B cell (primary cell): ENCODE data around the gene STXBP1. TPM values are rescaled to one million over a fixed set of nuclear protein-coding genes. Genes with fewer than 3 reads are reported as not detected.

ENCODE experiments used
- ATAC-seq: fragments of 200-7000 bp; cut with Tn5 transposase; one replicate; pipeline ENCODE4 v1.10.0; 2021; ENCODE audit warnings: low read depth, mild to moderate bottlenecking, moderate number of reproducible peaks, moderate library complexity
- CTCF ChIA-PET: fragments of 350-600 bp; sonication (Branson Sonifier 250); formaldehyde crosslinking; loops from one replicate; lab custom pipeline; 2021; ENCODE audit warnings: antibody characterized with exemption, inconsistent platforms; lab: Charles Lee
- POLR2A ChIA-PET: fragments of 350-600 bp; sonication (Branson Sonifier 250); formaldehyde crosslinking; loops from one replicate; lab custom pipeline; 2021; ENCODE audit warnings: antibody characterized with exemption; lab: Charles Lee
- DNase-seq: peaks from one replicate; pipeline ENCODE4 v3.0.0; 2013
- H2AFZ ChIP-seq: 2 replicates; pipeline ENCODE4 v1.6.1; 2012; ENCODE audit warnings: mild to moderate bottlenecking, low read depth, low read length; ENCODE audit not compliant: insufficient read depth, poor library complexity, severe bottlenecking
- H3K27ac ChIP-seq, 2 donors: 1 replicate in 1 of 2; 2 replicates in 1 of 2; pipeline ENCODE4 v1.5.1; 2012 to 2013; ENCODE audit warnings: low read length in 2 of 2, mild to moderate bottlenecking in 2 of 2, moderate library complexity in 1 of 2
- H3K27me3 ChIP-seq, 4 experiments: fragments of 200-600 bp in 1 of 4; sonication (generic) in 1 of 4; replicated peaks in 1 of 4; 1 replicate in 2 of 4; 2 replicates in 2 of 4; pipeline versions ENCODE4 v1.6.1 to v1.7.0; 2013 to 2016; ENCODE audit warnings: low read length in 3 of 4, mild to moderate bottlenecking in 2 of 4, mixed read lengths in 1 of 4, moderate library complexity in 1 of 4; ENCODE audit not compliant: insufficient read depth in 4 of 4, control insufficient read depth in 3 of 4; ENCODE audit errors: control extremely low read depth in 1 of 4
- H3K36me3 ChIP-seq, 2 experiments: replicated peaks in 1 of 2; 1 replicate in 1 of 2; 2 replicates in 1 of 2; pipeline versions ENCODE4 v1.6.1 to v1.7.1; 2013; ENCODE audit warnings: low read length in 1 of 2; ENCODE audit not compliant: insufficient read depth in 2 of 2, control insufficient read depth in 1 of 2; ENCODE audit errors: control extremely low read depth in 1 of 2, extremely low read depth in 1 of 2
- H3K4me1 ChIP-seq, 2 donors: fragments of 200-600 bp in 1 of 2; sonication (generic) in 1 of 2; 1 replicate in 1 of 2; 2 replicates in 1 of 2; pipeline versions ENCODE4 v1.5.1 to v1.6.1; 2013 to 2017; ENCODE audit warnings: low read length in 2 of 2; ENCODE audit not compliant: control insufficient read depth in 2 of 2, insufficient read depth in 2 of 2
- H3K4me2 ChIP-seq: replicated peaks from 2 replicates; pipeline ENCODE3; 2012; ENCODE audit warnings: mild to moderate bottlenecking, low read depth, low read length; ENCODE audit not compliant: poor library complexity, severe bottlenecking
- H3K4me3 ChIP-seq, 5 experiments: fragments of 200-600 bp in 1 of 5; sonication (generic) in 1 of 5; 1 replicate in 3 of 5; 2 replicates in 2 of 5; pipeline versions ENCODE4 v1.5.1 to v1.7.0; 2011 to 2016; ENCODE audit warnings: low read length in 4 of 5, mild to moderate bottlenecking in 4 of 5, low read depth in 2 of 5, control low read depth in 1 of 5, moderate library complexity in 1 of 5; ENCODE audit not compliant: insufficient read depth in 1 of 5; ENCODE audit errors: control extremely low read depth in 1 of 5, extremely low read depth in 1 of 5
- H3K79me2 ChIP-seq: fragments of 200-600 bp; sonication (generic); one replicate; pipeline ENCODE4 v1.6.0; 2016; ENCODE audit warnings: low read length; ENCODE audit not compliant: control insufficient read depth, insufficient read depth
- H3K9ac ChIP-seq: fragments of 200-600 bp; sonication (generic); 2 replicates; pipeline ENCODE4 v1.6.1; 2017; ENCODE audit warnings: mild to moderate bottlenecking, low read length, moderate library complexity
- H3K9me3 ChIP-seq, 3 donors: one replicate each; pipeline versions ENCODE4 v1.6.1 to v1.7.1; 2013; ENCODE audit warnings: low read length in 2 of 3; ENCODE audit not compliant: control insufficient read depth in 2 of 3, insufficient read depth in 1 of 3; ENCODE audit errors: control extremely low read depth in 1 of 3
- H4K20me1 ChIP-seq: 2 replicates; pipeline ENCODE4 v1.6.0; 2012; ENCODE audit warnings: mild to moderate bottlenecking, low read length; ENCODE audit not compliant: insufficient read depth, control insufficient read depth, poor library complexity, severe bottlenecking
- H3K27ac Mint-ChIP-seq: one replicate; pipeline ENCODE4 v1.8.0; 2021; ENCODE audit warnings: mixed read lengths
- H3K27me3 Mint-ChIP-seq: one replicate; pipeline ENCODE4 v1.8.0; 2021; ENCODE audit warnings: mixed read lengths
- H3K4me1 Mint-ChIP-seq: one replicate; pipeline ENCODE4 v1.8.0; 2021; ENCODE audit warnings: mixed read lengths
- H3K4me3 Mint-ChIP-seq: one replicate; pipeline ENCODE4 v1.8.0; 2021; ENCODE audit warnings: mixed read lengths
- H3K9me3 Mint-ChIP-seq: one replicate; pipeline ENCODE4 v1.8.0; 2022; ENCODE audit warnings: mixed read lengths; ENCODE audit not compliant: insufficient read depth
- CTCF ChIP-seq: fragments of 200-600 bp; IDR thresholded peaks from one replicate; pipeline ENCODE4 v1.8.0; 2022; ENCODE audit warnings: antibody characterized with exemption, mild to moderate bottlenecking
- EZH2 ChIP-seq: IDR thresholded peaks from 2 replicates; pipeline ENCODE4 v1.6.1; 2012; ENCODE audit warnings: borderline replicate concordance, low read depth, mild to moderate bottlenecking, moderate library complexity, low read length; ENCODE audit not compliant: insufficient read depth, poor library complexity, severe bottlenecking
- WGBS: methylation state at CpG from one replicate; pipeline ENCODE4 v1.1.5; 2013; ENCODE audit warnings: missing lambda C conversion rate; ENCODE audit not compliant: insufficient coverage; 5-methylcytosine and 5-hydroxymethylcytosine counted together
- intact Hi-C: fragments of 100-400 bp; cut with micrococcal nuclease; formaldehyde crosslinking; loops from one replicate; pipeline ENCODE4 v1.10.0; 2022
- polyA plus RNA-seq: library from polyadenylated mRNA; depleted of rRNA; stranded (reverse); fragments of >200 nt; gene quantifications from 2 replicates; pipeline ENCODE4 v1.2.3, GENCODE V29; 2012
- total RNA-seq, 2 donors: library from RNA; stranded (reverse); fragments of 120-200 nt in 1 of 2; gene quantifications; 1 replicate in 1 of 2; 2 replicates in 1 of 2; pipeline versions ENCODE4 v1.2.3 to v1.2.4, GENCODE V29; 2013 to 2022

The STXBP1 gene
- total and polyA plus RNA-seq, 2 donors (not counting 1 experiment from before 2014, with no cell fraction given), result 0.62 TPM; not detected in 1

- no peak overlapping the region for H3K9ac ChIP-seq
- H2AFZ ChIP-seq, result no peak overlapping the region
- intact Hi-C loops, result no loop called here
- no peak for TF ChIP-seq CTCF
- TF ChIP-seq EZH2, result no peak
- WGBS, result 88% methylated on average over 9 of the region's 9 CpGs
- peaks cover 20% of the 10 kb centered on the region for H3K27me3 Mint-ChIP-seq
- no peaks in the 10 kb centered on the region for H3K79me2 ChIP-seq
- H3K9me3 Mint-ChIP-seq, result no peaks in the 10 kb centered on the region
- H3K27ac ChIP-seq, result no peak overlapping the region
- DNase-seq (no peak), ATAC-seq (no peak)
- peaks cover 0 to 4% (median 0%) of the 10 kb centered on the region in 4 experiments for H3K27me3 ChIP-seq
- H3K4me1 Mint-ChIP-seq, result no peaks in the 10 kb centered on the region
- H3K27ac Mint-ChIP-seq, result no peak overlapping the region
- H3K4me2 ChIP-seq, result no peak overlapping the region
- H3K4me1 ChIP-seq, result no peaks in the 10 kb centered on the region
- no peaks in the 10 kb centered on the region for H4K20me1 ChIP-seq
- no peak overlapping the region for H3K4me3 Mint-ChIP-seq
- ChIA-PET POLR2A (no interaction called here), CTCF (interaction anchor here (0.6 kb wide), 1 partner anchor 91 kb away, joined by 3 read pairs; no protein-coding TSS in a partner anchor)
- H3K4me3 ChIP-seq, result no peak overlapping the region
- H3K9me3 ChIP-seq, result no peaks in the 10 kb centered on the region
- no peaks in the 10 kb centered on the region for H3K36me3 ChIP-seq
These were observed 68.8 kb downstream of the STXBP1 start for GRCh38 chr9:127680846-127681245.

- Histone ChIP-seq H3K4me2 (no peak overlapping the region), H3K4me3 (no peak overlapping the region), H3K79me2 (no peaks in the 10 kb centered on the region), H3K4me1 (no peaks in the 10 kb centered on the region), H3K36me3 (no peaks in the 10 kb centered on the region), H3K27ac (no peak overlapping the region), H3K9ac (no peak overlapping the region), H2AFZ (no peak overlapping the region), H3K9me3 (no peaks in the 10 kb centered on the region), H4K20me1 (no peaks in the 10 kb centered on the region), H3K27me3 (peaks cover 0 to 4% (median 0%) of the 10 kb centered on the region in 4 experiments)
- intact Hi-C loops, result no loop called here
- DNase-seq (no peak), ATAC-seq (no peak)
- TF ChIP-seq CTCF (no peak), EZH2 (no peak)
- no peak overlapping the region for H3K27ac Mint-ChIP-seq
- no peaks in the 10 kb centered on the region for H3K4me1 Mint-ChIP-seq
- ChIA-PET CTCF (no interaction called here), POLR2A (no interaction called here)
- H3K9me3 Mint-ChIP-seq, result no peaks in the 10 kb centered on the region
- H3K4me3 Mint-ChIP-seq, result no peak overlapping the region
- 89% methylated on average over 16 of the region's 23 CpGs for WGBS
- peaks cover 17% of the 10 kb centered on the region for H3K27me3 Mint-ChIP-seq
These were observed 70.5 kb downstream of the STXBP1 start for GRCh38 chr9:127682351-127683136.
